HepG2 (cell line): Measurements from ENCODE around the gene KIZ. TPM values are rescaled to one million over a fixed set of nuclear protein-coding genes. Genes with fewer than 3 reads are reported as not detected.
A peak's percentile ranks its signal among the peaks of the same experiment; 100 is the strongest.

Experiments used
- ATAC-seq: fragments of 200-7000 bp; cut with Tn5 transposase; 3 replicates; pipeline ENCODE4 v1.9.1; 2020; ENCODE audit warnings: mild to moderate bottlenecking, moderate library complexity
- BruUV-seq: library from RNA; stranded (reverse); fragments of 400-500 nt; replicated peaks from 2 replicates; lab custom pipeline; 2021; lab: Mats Ljungman, UMichigan
- CTCF ChIA-PET: fragments of 300-600 bp; formaldehyde crosslinking; extraction: SDS; loops from one replicate; lab custom pipeline; 2021; ENCODE audit warnings: low total read pairs, inconsistent platforms, low intra/inter-chr PET ratio; lab: Yijun Ruan, JAX
- POLR2A ChIA-PET: fragments of 350-600 bp; sonication (Branson Sonifier 250); formaldehyde crosslinking; loops from one replicate; lab custom pipeline; 2020; ENCODE audit warnings: antibody characterized with exemption, inconsistent platforms; lab: Yijun Ruan, JAX
- DNase-seq: peaks from one replicate; pipeline ENCODE4 v3.0.0-alpha.2; 2015; ENCODE audit warnings: low spot score
- FAIRE-seq: peaks from 3 replicates; lab custom pipeline; 2011; peaks lifted over from hg19 to GRCh38; lab: Jason Lieb, UNC
- H2AFZ ChIP-seq: one replicate; pipeline ENCODE4 v1.6.1; 2011; ENCODE audit warnings: low read length, inconsistent platforms
- H3K27ac ChIP-seq: fragments of 300-600 bp; 3 replicates; pipeline ENCODE4 v1.8.0; 2011; ENCODE audit warnings: mixed run types, mild to moderate bottlenecking, mixed read lengths, low read length, inconsistent platforms; ENCODE audit not compliant: insufficient read depth; ENCODE audit errors: extremely low read length
- H3K27me3 ChIP-seq, 2 experiments: fragments of 200-600 bp in 1 of 2; 2 replicates in 1 of 2; 3 replicates in 1 of 2; pipeline versions ENCODE4 v1.6.0 to v1.8.0; 2011; ENCODE audit warnings: low read length in 2 of 2, mild to moderate bottlenecking in 2 of 2, moderate library complexity in 2 of 2, inconsistent platforms in 1 of 2; ENCODE audit not compliant: insufficient read depth in 2 of 2, control insufficient read depth in 1 of 2
- H3K36me3 ChIP-seq, 2 experiments: fragments of 200-600 bp in 1 of 2; replicated peaks in 1 of 2; 2 replicates in 1 of 2; 3 replicates in 1 of 2; pipeline versions ENCODE4 v1.5.1 to v1.8.0; 2011; ENCODE audit warnings: low read length in 2 of 2, inconsistent platforms in 1 of 2; ENCODE audit not compliant: insufficient read depth in 2 of 2, control insufficient read depth in 1 of 2
- H3K4me1 ChIP-seq: 2 replicates; pipeline ENCODE4 v1.5.1; 2012; ENCODE audit warnings: low read length, inconsistent platforms; ENCODE audit not compliant: insufficient read depth
- H3K4me2 ChIP-seq: 2 replicates; pipeline ENCODE4 v1.6.0; 2011; ENCODE audit warnings: low read depth, low read length, inconsistent platforms
- H3K4me3 ChIP-seq, 3 experiments: fragments of 200-600 bp in 1 of 3; sonication (generic), shearing (Covaris generic) in 1 of 3; replicated peaks in 1 of 3; 2 replicates each; pipeline ENCODE4 v1.5.1; 2011 to 2016; ENCODE audit warnings: low read length in 3 of 3, inconsistent platforms in 2 of 3, low read depth in 2 of 3, mild to moderate bottlenecking in 2 of 3, control low read depth in 1 of 3, mixed read lengths in 1 of 3; ENCODE audit not compliant: insufficient read depth in 1 of 3
- H3K79me2 ChIP-seq: one replicate; pipeline ENCODE4 v1.6.1; 2011; ENCODE audit warnings: low read length, inconsistent platforms; ENCODE audit not compliant: insufficient read depth
- H3K9ac ChIP-seq: 2 replicates; pipeline ENCODE4 v1.6.0; 2011; ENCODE audit warnings: mild to moderate bottlenecking, low read depth, low read length, inconsistent platforms; ENCODE audit not compliant: insufficient read depth
- H3K9me3 ChIP-seq: 2 replicates; pipeline ENCODE4 v1.5.1; 2012; ENCODE audit warnings: mild to moderate bottlenecking, low read length
- H4K20me1 ChIP-seq: 2 replicates; pipeline ENCODE4 v1.6.0; 2011; ENCODE audit warnings: inconsistent platforms, mild to moderate bottlenecking, low read length, moderate library complexity; ENCODE audit not compliant: insufficient read depth
- ATF7 ChIP-seq, 2 experiments: fragments of 450-650 bp in 1 of 2; sonication (generic) in 1 of 2; formaldehyde crosslinking in 1 of 2; IDR thresholded peaks; 2 replicates each; pipeline versions ENCODE4 v1.4.0 to v1.6.1; 2016 to 2020; ENCODE audit warnings: antibody characterized with exemption in 1 of 2, mild to moderate bottlenecking in 1 of 2, missing genetic modification reagents in 1 of 2
- CREB1 ChIP-seq, 2 experiments: fragments of 450-650 bp in 1 of 2; IDR thresholded peaks; 2 replicates each; pipeline ENCODE4 v1.6.1; 2016 to 2017; ENCODE audit warnings: control low read depth in 1 of 2, mild to moderate bottlenecking in 1 of 2, missing compliant biosample characterization in 1 of 2, missing genetic modification characterization in 1 of 2
- DNMT1 ChIP-seq: sonication (generic); formaldehyde crosslinking; IDR thresholded peaks from 2 replicates; pipeline ENCODE4 v1.5.1; 2020; ENCODE audit warnings: mild to moderate bottlenecking, missing genetic modification reagents
- MTA3 ChIP-seq: sonication (generic); formaldehyde crosslinking; IDR thresholded peaks from 2 replicates; pipeline ENCODE4 v1.4.0; 2020; ENCODE audit warnings: missing genetic modification reagents
- TEAD2 ChIP-seq: sonication (generic); formaldehyde crosslinking; IDR thresholded peaks from 2 replicates; pipeline ENCODE4 v1.9.0; 2021; ENCODE audit warnings: missing genetic modification reagents
- TRAFD1 ChIP-seq: sonication (generic); formaldehyde crosslinking; IDR thresholded peaks from 2 replicates; pipeline ENCODE4 v1.5.1; 2020; ENCODE audit warnings: missing genetic modification reagents, mild to moderate bottlenecking, borderline replicate concordance
- ZNF121 ChIP-seq: sonication (generic); formaldehyde crosslinking; IDR thresholded peaks from 2 replicates; pipeline ENCODE4 v1.5.0; 2020; ENCODE audit warnings: mild to moderate bottlenecking, missing genetic modification reagents
- ZNF20 ChIP-seq: sonication (generic); formaldehyde crosslinking; IDR thresholded peaks from 2 replicates; pipeline ENCODE4 v1.4.0; 2020; ENCODE audit warnings: mild to moderate bottlenecking, moderate library complexity, missing genetic modification reagents
- WGBS: methylation state at CpG from one replicate; pipeline ENCODE4 v1.1.6; 2017; ENCODE audit warnings: low lambda C conversion rate; 5-methylcytosine and 5-hydroxymethylcytosine counted together
- in situ Hi-C: cut with HindIII; loops from 2 replicates; pipeline ENCODE4 v1.10.0; 2017; ENCODE audit warnings: low pct_unique_long_range_greater_than_20kb; ENCODE audit not compliant: extremely low pct_ligation_motif_present
- intact Hi-C: fragments of 100-400 bp; cut with micrococcal nuclease; formaldehyde crosslinking; loops from one replicate; pipeline ENCODE4 v1.10.0; 2022; ENCODE audit not compliant: unreplicated experiment
- polyA plus RNA-seq, 8 experiments: library from polyadenylated mRNA; depleted of rRNA in 3 of 8; stranded (reverse) in 7 of 8; unstranded in 1 of 8; fragments of >200 nt; fragmentation: Illumina TruSeq in 4 of 8; extraction: Trizol in 4 of 8; gene quantifications; 2 replicates each; pipeline versions ENCODE4 v1.2.1 to v1.2.3, GENCODE V29; 2011 to 2016; ENCODE audit warnings: low read depth in 4 of 8, missing spikeins in 1 of 8, mixed read lengths in 1 of 8; ENCODE audit not compliant: insufficient read depth in 1 of 8
- total RNA-seq, 5 experiments: library from RNA; depleted of rRNA; stranded (reverse); fragments of >200 nt; fragmentation: Illumina TruSeq; extraction: Trizol; gene quantifications; 2 replicates each; pipeline ENCODE4 v1.2.3, GENCODE V29; 2016; ENCODE audit warnings: low read depth in 1 of 5

KIZ gene
- total and polyA plus RNA-seq, 2 of the 13 experiments (the other 11 are each of a cell fraction or from before 2014, with no cell fraction given) = 46.3 to 114 TPM

GRCh38 chr20:21110811-21111210 lies 15.1 kb upstream of the KIZ start:
- no peak for DNase-seq
- no peaks in the 10 kb centered on the region for H3K9me3 ChIP-seq
- ChIA-PET CTCF (no interaction called here), POLR2A (no interaction called here)
- H3K9ac ChIP-seq = no peak overlapping the region
- no peak overlapping the region for H3K4me3 ChIP-seq
- FAIRE-seq = no peak
- in situ Hi-C loops = no loop called here
- no peak overlapping the region for H3K4me2 ChIP-seq
- intact Hi-C loops = no loop called here
- TF ChIP-seq ZNF121 (CRISPR knock-in tag) (0 out of 2 replicates have a peak, but pooled peaks have one; percentile 53), ZNF20 (CRISPR knock-in tag) (no peak), TRAFD1 (CRISPR knock-in tag) (no peak), DNMT1 (no peak)
- H3K36me3 ChIP-seq = no peaks in the 10 kb centered on the region
- no peaks in the 10 kb centered on the region for H4K20me1 ChIP-seq
- no peaks in the 10 kb centered on the region; a peak in 1 of 5 replicates for H3K27me3 ChIP-seq
- BruUV-seq = no TSS peak
- 76% methylated on average over 1 of the region's 1 CpG for WGBS
- no peaks in the 10 kb centered on the region for H3K79me2 ChIP-seq
- H3K27ac ChIP-seq = no peak overlapping the region
- H2AFZ ChIP-seq = no peak overlapping the region
- no peaks in the 10 kb centered on the region for H3K4me1 ChIP-seq
- no peak for ATAC-seq

DNA sequence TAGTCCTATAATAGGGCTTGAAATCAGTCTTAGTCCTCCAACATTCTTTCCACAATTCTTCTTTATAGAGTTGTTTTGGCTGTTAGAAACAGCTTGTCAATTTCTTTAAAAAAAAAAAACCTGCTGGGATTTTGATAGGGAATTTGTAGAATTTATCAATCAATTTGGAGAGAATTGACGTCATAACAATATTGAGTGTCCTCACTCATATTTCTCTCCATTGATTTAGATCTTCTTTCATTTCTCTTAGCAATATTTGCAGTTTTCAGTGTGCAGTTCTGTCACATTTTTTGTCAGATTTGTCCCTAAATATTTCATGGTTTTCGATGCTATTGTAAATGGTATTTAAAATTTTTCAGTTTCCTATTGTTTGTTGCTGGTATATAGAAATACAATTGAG lies 14.5 kb upstream of the KIZ start:
- H3K9me3 ChIP-seq = no peaks in the 10 kb centered on the region
- H3K4me2 ChIP-seq = no peak overlapping the region
- intact Hi-C loops = no loop called here
- in situ Hi-C loops = no loop called here
- ATAC-seq (no peak), FAIRE-seq (no peak), DNase-seq (no peak)
- no peaks in the 10 kb centered on the region; a peak in 1 of 5 replicates for H3K27me3 ChIP-seq
- no peak overlapping the region for H3K9ac ChIP-seq
- no peaks in the 10 kb centered on the region for H3K36me3 ChIP-seq
- no peak overlapping the region for H2AFZ ChIP-seq
- CTCF ChIA-PET = no interaction called here
- BruUV-seq = no TSS peak
- no peaks in the 10 kb centered on the region for H3K79me2 ChIP-seq
- POLR2A ChIA-PET = no interaction called here
- no peak overlapping the region for H3K27ac ChIP-seq
- no peaks in the 10 kb centered on the region for H4K20me1 ChIP-seq
- TF ChIP-seq ATF7 (IDR thresholded peaks at IDR 0.05) = peak; percentile 58
- TF ChIP-seq ATF7 (CRISPR knock-in tag; IDR thresholded peaks at IDR 0.05) = no peak
- peak; percentile 79 for TF ChIP-seq CREB1 (IDR thresholded peaks at IDR 0.05)
- TF ChIP-seq CREB1 (CRISPR knock-in tag; IDR thresholded peaks at IDR 0.05) = no peak
- no peak for TF ChIP-seq TEAD2
- TF ChIP-seq MTA3 (CRISPR knock-in tag) = no peak
- H3K4me1 ChIP-seq = no peaks in the 10 kb centered on the region
- no peak overlapping the region for H3K4me3 ChIP-seq
- 20% methylated on average over 2 of the region's 2 CpGs for WGBS
